Mammary epithelial cell (primary cell): ENCODE data around the gene CPNE9.

Experiments used
- EZH2 ChIP-seq: IDR thresholded peaks from 2 replicates; pipeline ENCODE4 v1.6.1; 2012; ENCODE audit warnings: low read length, inconsistent platforms, borderline replicate concordance
- TF ChIP-seq, protein P1 (sequence below), 2 donors: IDR thresholded peaks in 1 of 2; conservative IDR thresholded peaks in 1 of 2; 2 replicates each; pipeline ENCODE4 v1.5.1; 2011 to 2012; ENCODE audit warnings: inconsistent platforms in 2 of 2, low read length in 2 of 2, mild to moderate bottlenecking in 2 of 2, control low read depth in 1 of 2, low read depth in 1 of 2; ENCODE audit not compliant: insufficient read depth in 1 of 2; ENCODE audit errors: extremely low read depth in 1 of 2

DNA sequence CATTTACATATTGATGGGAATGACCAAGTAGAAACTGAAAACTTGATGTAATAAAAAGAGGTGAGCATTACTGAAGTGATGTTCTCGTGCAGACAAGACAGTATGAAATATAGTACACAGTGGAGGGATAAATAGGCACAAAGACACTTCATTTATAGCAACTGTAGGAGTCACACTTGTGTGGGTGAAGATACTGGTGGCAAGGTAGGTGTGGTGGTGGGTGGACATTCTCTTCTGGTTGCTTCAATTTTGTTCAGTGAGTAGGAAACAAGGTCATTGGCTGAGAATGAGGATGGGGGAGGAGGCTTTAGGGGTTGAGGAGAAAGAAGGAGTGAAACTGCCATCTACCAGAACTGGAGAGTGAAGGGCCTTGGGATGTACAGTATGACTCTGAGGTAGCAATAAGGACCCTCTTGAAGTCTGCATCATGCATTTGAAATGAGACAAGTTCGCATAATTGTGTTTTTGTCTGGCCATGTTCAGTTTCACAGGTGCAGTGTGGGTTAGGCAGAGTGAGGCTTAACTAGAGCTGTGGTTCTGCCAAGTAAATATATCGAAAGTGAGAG is 6.6 kb downstream of the CPNE9 start:
- no peak for TF ChIP-seq EZH2
- TF ChIP-seq, protein P1, sequence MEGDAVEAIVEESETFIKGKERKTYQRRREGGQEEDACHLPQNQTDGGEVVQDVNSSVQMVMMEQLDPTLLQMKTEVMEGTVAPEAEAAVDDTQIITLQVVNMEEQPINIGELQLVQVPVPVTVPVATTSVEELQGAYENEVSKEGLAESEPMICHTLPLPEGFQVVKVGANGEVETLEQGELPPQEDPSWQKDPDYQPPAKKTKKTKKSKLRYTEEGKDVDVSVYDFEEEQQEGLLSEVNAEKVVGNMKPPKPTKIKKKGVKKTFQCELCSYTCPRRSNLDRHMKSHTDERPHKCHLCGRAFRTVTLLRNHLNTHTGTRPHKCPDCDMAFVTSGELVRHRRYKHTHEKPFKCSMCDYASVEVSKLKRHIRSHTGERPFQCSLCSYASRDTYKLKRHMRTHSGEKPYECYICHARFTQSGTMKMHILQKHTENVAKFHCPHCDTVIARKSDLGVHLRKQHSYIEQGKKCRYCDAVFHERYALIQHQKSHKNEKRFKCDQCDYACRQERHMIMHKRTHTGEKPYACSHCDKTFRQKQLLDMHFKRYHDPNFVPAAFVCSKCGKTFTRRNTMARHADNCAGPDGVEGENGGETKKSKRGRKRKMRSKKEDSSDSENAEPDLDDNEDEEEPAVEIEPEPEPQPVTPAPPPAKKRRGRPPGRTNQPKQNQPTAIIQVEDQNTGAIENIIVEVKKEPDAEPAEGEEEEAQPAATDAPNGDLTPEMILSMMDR (conservative IDR thresholded peaks at IDR 0.05 in 1 of 2, IDR thresholded peaks at IDR 0.05 in 1 of 2; ENCODE audit: extremely low read depth in 1 of 2, insufficient read depth in 1 of 2, low read depth in 1 of 2, low read length in 2 of 2) = no peak
